ENCODE measurements around the gene CHN2. TPM values are rescaled to one million over a fixed set of nuclear protein-coding genes. Genes with fewer than 3 reads are reported as not detected.

Gene CHN2
- total RNA-seq, 1 donor from 2014 or later: 5.7 TPM

GRCh38 chr7:29464753-29465152, 270.2 kb downstream of the CHN2 start:
- H3K4me3 ChIP-seq (ENCODE audit: low read depth, low read length): no peak overlapping the region
- no peaks in the 10 kb centered on the region for H3K36me3 ChIP-seq (ENCODE audit: control insufficient read depth, insufficient read depth, low read length)
- no peak for TF ChIP-seq CTCF (IDR thresholded peaks at IDR 0.05; ENCODE audit: insufficient read depth, low read length, poor library complexity, severe bottlenecking)
- no peak for DNase-seq (ENCODE audit: low read depth)
- no peaks in the 10 kb centered on the region for H3K27me3 ChIP-seq (ENCODE audit: control insufficient read depth, insufficient read depth, low read length)

- DNase-seq (ENCODE audit: low read depth): no peak
- Histone ChIP-seq H3K27me3 (ENCODE audit: control insufficient read depth, insufficient read depth, low read length) (no peaks in the 10 kb centered on the region), H3K4me3 (ENCODE audit: low read depth, low read length) (no peak overlapping the region), H3K36me3 (ENCODE audit: control insufficient read depth, insufficient read depth, low read length) (no peaks in the 10 kb centered on the region)
- TF ChIP-seq CTCF (IDR thresholded peaks at IDR 0.05; ENCODE audit: insufficient read depth, low read length, poor library complexity, severe bottlenecking): no peak
Measured at GRCh38 chr7:29467193-29467926, 272.8 kb downstream of the CHN2 start.

GRCh38 chr7:29468196-29468595, 273.6 kb downstream of the CHN2 start:
- Histone ChIP-seq H3K4me3 (ENCODE audit: low read depth, low read length) (no peak overlapping the region), H3K36me3 (ENCODE audit: control insufficient read depth, insufficient read depth, low read length) (no peaks in the 10 kb centered on the region), H3K27me3 (ENCODE audit: control insufficient read depth, insufficient read depth, low read length) (no peaks in the 10 kb centered on the region)
- no peak for TF ChIP-seq CTCF (IDR thresholded peaks at IDR 0.05; ENCODE audit: insufficient read depth, low read length, poor library complexity, severe bottlenecking)
- no peak for DNase-seq (ENCODE audit: low read depth)

- Histone ChIP-seq H3K27me3 (ENCODE audit: control insufficient read depth, insufficient read depth, low read length) (no peaks in the 10 kb centered on the region), H3K4me3 (ENCODE audit: low read depth, low read length) (no peak overlapping the region), H3K36me3 (ENCODE audit: control insufficient read depth, insufficient read depth, low read length) (no peaks in the 10 kb centered on the region)
- TF ChIP-seq CTCF (IDR thresholded peaks at IDR 0.05; ENCODE audit: insufficient read depth, low read length, poor library complexity, severe bottlenecking): no peak
- no peak for DNase-seq (ENCODE audit: low read depth)
Measured at GRCh38 chr7:29469281-29469680, 274.7 kb downstream of the CHN2 start.

GRCh38 chr7:29469976-29470557, 275.5 kb downstream of the CHN2 start:
- Histone ChIP-seq H3K36me3 (ENCODE audit: control insufficient read depth, insufficient read depth, low read length) (no peaks in the 10 kb centered on the region), H3K27me3 (ENCODE audit: control insufficient read depth, insufficient read depth, low read length) (peaks cover 3% of the 10 kb centered on the region), H3K4me3 (ENCODE audit: low read depth, low read length) (no peak overlapping the region)
- TF ChIP-seq CTCF (IDR thresholded peaks at IDR 0.05; ENCODE audit: insufficient read depth, low read length, poor library complexity, severe bottlenecking): no peak
- DNase-seq (ENCODE audit: low read depth): no peak

All from kidney epithelial cell (primary cell).